ENCODE data around the gene IFNA1.
"Not testable (repeated sequence)": the region's sequence is repeated elsewhere in the genome, so short reads cannot be mapped to it uniquely, and the experiment has no call there.

IFNA1 gene

DNA sequence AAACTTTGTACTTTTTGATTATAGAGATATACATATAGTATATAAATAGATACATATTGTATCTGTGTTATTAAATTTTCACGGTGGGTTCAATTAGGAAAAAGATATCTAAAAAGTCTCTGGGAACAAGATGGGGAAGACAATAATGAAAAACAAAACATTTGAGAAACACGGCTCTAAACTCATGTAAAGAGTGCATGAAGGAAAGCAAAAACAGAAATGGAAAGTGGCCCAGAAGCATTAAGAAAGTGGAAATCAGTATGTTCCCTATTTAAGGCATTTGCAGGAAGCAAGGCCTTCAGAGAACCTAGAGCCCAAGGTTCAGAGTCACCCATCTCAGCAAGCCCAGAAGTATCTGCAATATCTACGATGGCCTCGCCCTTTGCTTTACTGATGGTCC is at the start of gene IFNA1:
Gene IFNA1, plus strand, starts transcription at position 301 of the 400 bp plus-strand sequence. Its CDS starts 69 bp downstream, at position 370.
- DNase-seq, result no peak

- DNase-seq, result peak in 1 of 2 donors; percentile 7
These were observed 48.0 kb upstream of the IFNA1 start for GRCh38 chr9:21392270-21392669.

DNA sequence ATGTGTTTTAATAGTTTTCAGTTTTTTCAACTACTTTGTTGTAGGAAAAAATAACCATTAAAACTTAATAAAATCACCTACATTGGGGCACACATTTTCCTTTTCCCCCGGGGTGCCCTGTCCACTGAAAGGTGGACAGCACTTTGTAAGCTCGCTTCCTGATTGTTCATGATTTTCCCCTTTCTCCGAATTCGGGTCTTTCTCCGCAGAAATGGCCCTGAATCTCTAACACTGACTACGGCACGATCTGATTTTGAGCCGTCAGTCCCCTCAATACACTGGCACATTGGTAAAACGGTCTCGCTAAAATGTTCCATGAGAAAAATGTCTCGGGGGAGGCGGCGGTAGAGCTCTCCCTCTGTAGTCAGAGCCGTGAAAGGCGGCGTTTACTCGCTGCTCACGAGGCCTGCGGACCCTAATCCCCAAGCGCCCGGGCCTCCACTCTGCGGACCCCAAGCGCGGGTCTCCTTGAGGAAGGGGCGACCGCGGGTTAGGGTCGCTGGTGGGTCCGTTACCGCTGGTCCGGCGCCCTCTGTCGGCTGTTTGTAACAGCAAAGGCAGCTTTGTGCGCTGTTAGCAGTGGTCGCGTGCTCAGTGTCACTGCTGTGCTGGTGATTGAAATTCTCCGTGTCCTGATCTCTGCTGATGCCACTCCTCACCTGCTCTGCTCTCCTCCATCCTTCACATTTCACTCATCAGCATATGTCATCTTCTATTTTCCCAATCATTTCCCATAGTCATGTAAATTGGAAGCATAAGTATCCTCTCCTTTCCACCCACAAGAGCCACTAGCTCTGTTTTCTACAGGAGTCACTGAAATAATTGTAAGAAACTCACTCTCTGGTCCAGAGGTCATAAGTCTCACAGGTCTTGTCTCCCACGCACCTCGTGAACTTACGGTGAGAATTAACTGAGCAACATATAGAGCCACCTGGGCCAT is 44.2 kb upstream of the IFNA1 start:
- DNase-seq, result peak; percentile 43 to 57

GRCh38 chr9:21398955-21399489 is 41.2 kb upstream of the IFNA1 start:
- no peak for DNase-seq

DNA sequence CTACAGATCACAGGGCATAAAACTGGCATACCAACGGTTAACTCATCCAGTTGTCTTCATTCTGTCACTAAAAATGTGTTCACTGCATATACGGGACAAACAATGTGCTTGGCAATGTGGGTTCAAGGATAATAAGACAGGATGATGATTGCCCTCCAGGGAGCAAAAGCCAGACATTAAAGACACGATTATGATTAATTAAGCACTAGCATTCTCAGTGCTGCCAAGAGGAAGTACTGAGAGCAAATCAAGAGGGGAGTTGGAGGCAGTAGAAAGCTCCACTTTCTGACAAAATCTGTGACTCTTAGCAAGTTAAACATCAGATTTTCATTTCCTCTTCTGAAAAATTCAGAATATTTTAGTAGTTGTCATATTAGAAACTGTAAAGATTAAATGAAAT is 40.3 kb upstream of the IFNA1 start:
- no peak for DNase-seq

- DNase-seq, result no peak
These were observed 37.6 kb upstream of the IFNA1 start for GRCh38 chr9:21402386-21403251.

- no peak for DNase-seq
These were observed 36.1 kb upstream of the IFNA1 start for GRCh38 chr9:21404146-21404545.

DNA sequence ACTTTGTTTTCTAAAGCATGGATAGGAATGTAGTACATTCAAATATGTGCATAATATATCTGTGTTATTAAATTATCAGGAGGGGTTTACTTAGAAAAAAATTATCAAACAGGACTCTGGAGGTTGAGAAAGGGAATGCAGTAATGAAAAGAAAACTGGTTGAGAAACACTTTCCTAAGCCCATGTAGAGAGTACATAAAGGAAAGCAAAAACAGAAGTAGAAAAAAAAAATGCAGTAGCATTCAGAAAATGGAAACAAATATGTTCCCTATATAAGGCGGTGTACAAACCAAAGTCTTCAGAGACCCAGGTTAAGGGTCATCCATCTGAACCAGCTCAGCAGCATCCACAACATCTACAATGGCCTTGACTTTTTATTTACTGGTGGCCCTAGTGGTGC is 31.4 kb upstream of the IFNA1 start, which contains the start of gene IFNA8:
Gene IFNA8, plus strand, starts transcription at position 301 of the 400 bp plus-strand sequence. Its CDS starts 60 bp downstream, at position 361.
- no peak for DNase-seq

GRCh38 chr9:21412107-21412506 is 28.1 kb upstream of the IFNA1 start:
- no peak for DNase-seq

DNA sequence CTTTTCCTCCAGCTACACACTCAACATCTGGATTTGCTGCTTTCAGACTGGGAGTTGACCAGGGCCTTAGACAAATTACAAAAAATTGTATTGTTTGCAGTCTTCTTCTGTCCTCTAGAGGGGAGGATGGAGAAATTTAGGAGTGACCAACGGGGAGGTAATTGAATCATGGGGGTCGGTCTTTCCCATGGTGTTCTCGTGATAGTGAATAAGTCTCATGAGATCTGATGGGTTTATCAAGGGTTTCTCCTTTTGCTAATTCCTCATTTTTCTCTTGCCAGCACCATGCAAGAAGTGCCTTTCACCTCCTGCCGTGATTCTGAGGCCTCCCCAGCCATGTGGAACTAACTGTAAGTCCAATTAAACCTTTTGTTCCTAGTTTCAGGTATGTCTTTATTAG is 27.1 kb upstream of the IFNA1 start:
- no peak for DNase-seq

DNA sequence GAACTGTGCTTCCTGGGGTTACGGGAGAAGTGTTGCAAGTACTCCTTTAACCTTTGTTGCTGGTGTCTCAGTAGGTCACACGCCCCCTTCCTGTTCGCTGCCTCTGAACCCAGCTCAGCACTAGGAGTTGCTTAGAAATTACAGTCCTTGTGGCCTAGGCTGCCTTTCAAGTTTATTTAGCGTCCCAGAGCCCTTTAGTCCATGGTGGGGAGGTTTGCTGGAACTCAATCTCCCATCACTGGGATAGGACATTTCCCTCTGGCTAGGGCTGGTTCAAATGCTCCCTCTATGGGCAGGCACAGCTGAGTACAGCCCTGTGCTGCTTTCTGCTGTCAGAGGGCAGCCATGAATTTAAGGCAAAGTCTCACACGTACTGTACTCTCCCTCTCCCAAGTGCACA is 26.6 kb upstream of the IFNA1 start:
- DNase-seq, result peak in 1 of 2 donors; percentile 6

GRCh38 chr9:21414220-21414940 is 25.9 kb upstream of the IFNA1 start:
- DNase-seq, result no peak

- DNase-seq, result no peak
These were observed 24.6 kb upstream of the IFNA1 start for GRCh38 chr9:21415493-21416267.

DNA sequence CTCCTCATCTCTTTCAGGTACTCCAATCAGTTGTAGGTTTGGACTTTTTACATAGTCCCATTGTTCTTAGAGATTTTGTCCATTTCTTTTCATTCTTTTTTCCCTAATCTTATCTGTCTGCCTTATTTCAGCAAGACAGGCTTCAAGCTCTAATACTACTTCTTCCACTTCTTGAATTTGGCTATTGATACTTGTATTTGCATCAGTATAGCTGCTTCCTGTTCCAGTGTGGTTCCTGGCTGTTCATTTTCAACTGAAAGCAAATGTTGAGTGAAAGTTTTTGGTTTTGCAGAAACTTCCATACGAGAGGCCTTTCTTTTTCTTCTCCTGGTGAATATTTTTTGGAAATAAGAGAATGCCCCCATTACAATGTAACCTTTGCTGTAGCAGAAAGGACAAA is 12.0 kb upstream of the IFNA1 start:
- DNase-seq, result no peak

DNA sequence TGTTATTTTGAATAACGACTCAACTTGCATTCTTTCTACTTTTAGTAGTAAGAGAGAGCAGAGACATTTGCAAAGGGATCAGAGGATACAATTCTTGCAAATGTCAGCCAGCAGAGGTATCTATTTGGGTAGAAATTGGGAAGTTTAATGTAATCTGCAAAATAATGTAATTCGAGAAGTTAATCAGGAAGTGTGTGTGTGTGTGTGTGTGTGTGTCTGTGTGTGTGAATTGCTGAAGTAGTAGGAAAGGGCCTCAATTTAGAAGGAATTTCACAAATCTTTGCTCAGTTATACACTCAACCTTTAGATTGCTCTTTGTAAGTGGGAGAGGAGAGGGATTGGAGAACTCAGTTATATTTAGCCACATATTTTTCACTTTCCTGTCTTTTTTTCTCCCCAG is 11.0 kb upstream of the IFNA1 start:
- DNase-seq, result no peak

- no peak for DNase-seq
These were observed 7.4 kb upstream of the IFNA1 start for GRCh38 chr9:21432672-21433425.

GRCh38 chr9:21434202-21435014 is 5.8 kb upstream of the IFNA1 start:
- DNase-seq, result peak; percentile 12 to 54

DNA sequence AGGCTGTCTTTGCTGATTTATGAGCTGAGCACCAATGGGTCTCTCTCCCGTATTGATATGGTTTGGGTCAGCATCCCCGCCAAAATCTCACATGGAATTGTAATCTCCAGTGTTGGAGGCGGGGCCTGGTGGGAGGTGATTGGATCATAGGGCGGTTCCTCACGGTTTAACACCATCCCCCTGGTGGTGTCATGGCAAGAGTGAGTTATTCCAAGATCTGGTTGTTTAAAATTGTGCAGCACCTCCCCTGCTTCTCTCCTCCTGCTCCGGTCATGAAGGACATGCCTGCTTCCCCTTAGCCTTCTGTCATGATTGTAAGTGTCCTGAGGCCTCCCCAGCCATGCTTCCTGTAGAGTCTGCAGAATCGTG is 5.2 kb upstream of the IFNA1 start:
- DNase-seq, result not testable (repeated sequence)

DNA sequence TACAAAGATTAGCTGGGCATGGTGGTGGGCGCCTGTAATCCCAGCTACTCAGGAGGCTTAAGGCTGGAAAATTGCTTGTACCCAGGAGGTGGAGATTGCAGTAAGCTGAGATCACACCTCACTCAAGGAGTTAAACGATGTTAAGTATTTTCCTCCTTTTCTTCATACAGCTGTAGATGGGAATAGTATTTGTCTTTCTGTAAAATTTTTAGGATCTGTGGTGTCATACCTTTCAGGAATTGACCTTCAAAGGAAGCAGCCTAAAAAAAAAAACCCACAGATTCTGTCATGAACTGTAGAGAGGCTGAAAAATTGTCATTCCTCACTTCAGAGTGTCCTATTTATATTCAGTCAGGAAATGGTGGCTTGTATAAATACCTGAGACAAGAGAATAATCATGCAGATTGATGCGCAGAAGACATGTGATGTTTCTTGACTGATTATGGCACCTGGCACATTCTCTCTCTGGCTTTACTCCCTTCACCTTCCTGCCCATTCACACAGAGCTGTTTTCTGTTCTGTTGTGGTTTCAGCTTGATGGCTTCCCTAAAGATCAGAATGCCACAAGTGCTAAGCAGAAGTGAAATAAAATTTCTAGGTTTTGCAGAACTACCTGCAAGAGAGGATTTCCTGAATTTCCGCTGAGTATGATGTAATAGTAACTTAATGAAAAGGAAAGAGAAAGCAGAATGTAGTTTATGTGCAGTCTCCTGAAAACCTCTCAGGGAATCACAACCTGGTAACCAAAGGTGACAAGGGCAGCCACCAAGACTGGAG is 3.8 kb downstream of the IFNA1 start:
- DNase-seq, result peak; percentile 33 to 59
